Measurements from ENCODE around the gene HCK. TPM values are rescaled to one million over a fixed set of nuclear protein-coding genes. Genes with fewer than 3 reads are reported as not detected.

HCK gene
- total RNA-seq, 2 experiments from 2014 or later = 0.67 to 1.0 TPM

- no peak overlapping the region for H3K27ac ChIP-seq (ENCODE audit: low read depth in 1 of 2, low read length in 2 of 2)
- DNase-seq (no peak), ATAC-seq (ENCODE audit: poor library complexity) (no peak)
- H3K27me3 Mint-ChIP-seq = no peaks in the 10 kb centered on the region
- ChIA-PET POLR2A (no interaction called here), CTCF (interaction anchor here (0.6 to 0.8 kb wide), 2 partner anchors 9 to 34 kb away, joined by 3 read pairs; no protein-coding TSS in a partner anchor)
- peaks cover 12% of the 10 kb centered on the region for H3K36me3 ChIP-seq (ENCODE audit: insufficient read depth, low read length)
- TF ChIP-seq, protein P1, sequence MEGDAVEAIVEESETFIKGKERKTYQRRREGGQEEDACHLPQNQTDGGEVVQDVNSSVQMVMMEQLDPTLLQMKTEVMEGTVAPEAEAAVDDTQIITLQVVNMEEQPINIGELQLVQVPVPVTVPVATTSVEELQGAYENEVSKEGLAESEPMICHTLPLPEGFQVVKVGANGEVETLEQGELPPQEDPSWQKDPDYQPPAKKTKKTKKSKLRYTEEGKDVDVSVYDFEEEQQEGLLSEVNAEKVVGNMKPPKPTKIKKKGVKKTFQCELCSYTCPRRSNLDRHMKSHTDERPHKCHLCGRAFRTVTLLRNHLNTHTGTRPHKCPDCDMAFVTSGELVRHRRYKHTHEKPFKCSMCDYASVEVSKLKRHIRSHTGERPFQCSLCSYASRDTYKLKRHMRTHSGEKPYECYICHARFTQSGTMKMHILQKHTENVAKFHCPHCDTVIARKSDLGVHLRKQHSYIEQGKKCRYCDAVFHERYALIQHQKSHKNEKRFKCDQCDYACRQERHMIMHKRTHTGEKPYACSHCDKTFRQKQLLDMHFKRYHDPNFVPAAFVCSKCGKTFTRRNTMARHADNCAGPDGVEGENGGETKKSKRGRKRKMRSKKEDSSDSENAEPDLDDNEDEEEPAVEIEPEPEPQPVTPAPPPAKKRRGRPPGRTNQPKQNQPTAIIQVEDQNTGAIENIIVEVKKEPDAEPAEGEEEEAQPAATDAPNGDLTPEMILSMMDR (IDR thresholded peaks at IDR 0.05) = no peak
- intact Hi-C loops (cut with DNase I, micrococcal nuclease) = no loop called here
- H3K4me1 ChIP-seq (ENCODE audit: insufficient read depth, low read length) = no peaks in the 10 kb centered on the region
- no peaks in the 10 kb centered on the region for H3K9me3 ChIP-seq (ENCODE audit: control insufficient read depth in 1 of 2, insufficient read depth in 1 of 2, low read length in 2 of 2)
- peaks cover 21% of the 10 kb centered on the region for H3K4me1 Mint-ChIP-seq (ENCODE audit: low read depth)
- H3K4me3 ChIP-seq (ENCODE audit: low read length) = no peak overlapping the region
- H3K9me3 Mint-ChIP-seq = no peaks in the 10 kb centered on the region
- H3K27me3 ChIP-seq (ENCODE audit: control insufficient read depth in 1 of 2, insufficient read depth in 2 of 2, low read length in 2 of 2) = no peaks in the 10 kb centered on the region
- no peak overlapping the region for H3K27ac Mint-ChIP-seq
- H3K4me3 Mint-ChIP-seq = no peak overlapping the region
- H3K36me3 Mint-ChIP-seq (ENCODE audit: low read depth) = peaks cover 23% of the 10 kb centered on the region
Measured at GRCh38 chr20:32125506-32125905, 73.5 kb downstream of the HCK start.

- H3K9me3 Mint-ChIP-seq = no peaks in the 10 kb centered on the region
- TF ChIP-seq, protein P1 (IDR thresholded peaks at IDR 0.05) = no peak
- peaks cover 33% of the 10 kb centered on the region for H3K36me3 Mint-ChIP-seq (ENCODE audit: low read depth)
- H3K4me1 Mint-ChIP-seq (ENCODE audit: low read depth) = peaks cover 29% of the 10 kb centered on the region
- no peak overlapping the region for H3K27ac ChIP-seq (ENCODE audit: low read depth in 1 of 2, low read length in 2 of 2)
- H3K27ac Mint-ChIP-seq = no peak overlapping the region
- H3K4me3 Mint-ChIP-seq = no peak overlapping the region
- intact Hi-C loops (cut with DNase I, micrococcal nuclease) = no loop called here
- no peaks in the 10 kb centered on the region for H3K4me1 ChIP-seq (ENCODE audit: insufficient read depth, low read length)
- CTCF ChIA-PET = interaction anchor here (2.0 kb wide), 1 partner anchor 9 kb away, joined by 4 read pairs; no protein-coding TSS in a partner anchor
- no peaks in the 10 kb centered on the region for H3K27me3 Mint-ChIP-seq
- POLR2A ChIA-PET = no interaction called here
- no peak for ATAC-seq (ENCODE audit: poor library complexity)
- DNase-seq = no peak
- peaks cover 12% of the 10 kb centered on the region for H3K36me3 ChIP-seq (ENCODE audit: insufficient read depth, low read length)
- no peaks in the 10 kb centered on the region for H3K9me3 ChIP-seq (ENCODE audit: control insufficient read depth in 1 of 2, insufficient read depth in 1 of 2, low read length in 2 of 2)
- no peaks in the 10 kb centered on the region for H3K27me3 ChIP-seq (ENCODE audit: control insufficient read depth in 1 of 2, insufficient read depth in 2 of 2, low read length in 2 of 2)
- H3K4me3 ChIP-seq (ENCODE audit: low read length) = no peak overlapping the region
Measured at GRCh38 chr20:32126919-32127318, 74.9 kb downstream of the HCK start.

- Mint-ChIP-seq H3K36me3 (ENCODE audit: low read depth) (peaks cover 37% of the 10 kb centered on the region), H3K27me3 (no peaks in the 10 kb centered on the region), H3K4me3 (no peak overlapping the region), H3K9me3 (no peaks in the 10 kb centered on the region), H3K27ac (no peak overlapping the region), H3K4me1 (ENCODE audit: low read depth) (peaks cover 29% of the 10 kb centered on the region)
- TF ChIP-seq, protein P1 (IDR thresholded peaks at IDR 0.05) = no peak
- Histone ChIP-seq H3K27ac (ENCODE audit: low read depth in 1 of 2, low read length in 2 of 2) (no peak overlapping the region), H3K9me3 (ENCODE audit: control insufficient read depth in 1 of 2, insufficient read depth in 1 of 2, low read length in 2 of 2) (no peaks in the 10 kb centered on the region), H3K4me1 (ENCODE audit: insufficient read depth, low read length) (no peaks in the 10 kb centered on the region), H3K4me3 (ENCODE audit: low read length) (no peak overlapping the region), H3K36me3 (ENCODE audit: insufficient read depth, low read length) (peaks cover 12% of the 10 kb centered on the region), H3K27me3 (ENCODE audit: control insufficient read depth in 1 of 2, insufficient read depth in 2 of 2, low read length in 2 of 2) (no peaks in the 10 kb centered on the region)
- ATAC-seq (ENCODE audit: poor library complexity) (no peak), DNase-seq (no peak)
- ChIA-PET POLR2A (no interaction called here), CTCF (interaction anchor here (2.0 kb wide), 1 partner anchor 9 kb away, joined by 4 read pairs; no protein-coding TSS in a partner anchor)
- intact Hi-C loops (cut with DNase I, micrococcal nuclease) = no loop called here
Measured at GRCh38 chr20:32127347-32127746, 75.3 kb downstream of the HCK start.

All from CD4-positive, alpha-beta T cell (primary cell).